Tibial nerve (tissue), 3 donors: ENCODE data around the gene FAM151B.

Experiments used
- POLR2A ChIP-seq, 2 donors: fragments of 450-650 bp; IDR thresholded peaks; one replicate each; pipeline ENCODE4 v1.6.1; 2017; ENCODE audit warnings: antibody characterized with exemption in 2 of 2, mild to moderate bottlenecking in 2 of 2, moderate library complexity in 2 of 2
- TF ChIP-seq, protein P1 (sequence below), 5 experiments: fragments of 200-600 bp in 3 of 5; fragments of 450-650 bp in 2 of 5; sonication (generic) in 3 of 5; IDR thresholded peaks; one replicate each; pipeline ENCODE4 v1.5.1; 2016 to 2019; ENCODE audit warnings: antibody characterized with exemption in 5 of 5, mild to moderate bottlenecking in 3 of 5, moderate library complexity in 2 of 5

GRCh38 chr5:80503641-80504040 is 15.7 kb downstream of the FAM151B start:
- TF ChIP-seq, protein P1, sequence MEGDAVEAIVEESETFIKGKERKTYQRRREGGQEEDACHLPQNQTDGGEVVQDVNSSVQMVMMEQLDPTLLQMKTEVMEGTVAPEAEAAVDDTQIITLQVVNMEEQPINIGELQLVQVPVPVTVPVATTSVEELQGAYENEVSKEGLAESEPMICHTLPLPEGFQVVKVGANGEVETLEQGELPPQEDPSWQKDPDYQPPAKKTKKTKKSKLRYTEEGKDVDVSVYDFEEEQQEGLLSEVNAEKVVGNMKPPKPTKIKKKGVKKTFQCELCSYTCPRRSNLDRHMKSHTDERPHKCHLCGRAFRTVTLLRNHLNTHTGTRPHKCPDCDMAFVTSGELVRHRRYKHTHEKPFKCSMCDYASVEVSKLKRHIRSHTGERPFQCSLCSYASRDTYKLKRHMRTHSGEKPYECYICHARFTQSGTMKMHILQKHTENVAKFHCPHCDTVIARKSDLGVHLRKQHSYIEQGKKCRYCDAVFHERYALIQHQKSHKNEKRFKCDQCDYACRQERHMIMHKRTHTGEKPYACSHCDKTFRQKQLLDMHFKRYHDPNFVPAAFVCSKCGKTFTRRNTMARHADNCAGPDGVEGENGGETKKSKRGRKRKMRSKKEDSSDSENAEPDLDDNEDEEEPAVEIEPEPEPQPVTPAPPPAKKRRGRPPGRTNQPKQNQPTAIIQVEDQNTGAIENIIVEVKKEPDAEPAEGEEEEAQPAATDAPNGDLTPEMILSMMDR (IDR thresholded peaks at IDR 0.05) = no peak
- TF ChIP-seq POLR2A (IDR thresholded peaks at IDR 0.05) = no peak
